ENCODE results near the gene USP2.

The USP2 gene

GRCh38 chr11:119363851-119364590 lies 17.5 kb downstream of the USP2 start:
- peaks cover 67% of the 10 kb centered on the region in 2 donors for H3K4me1 ChIP-seq (ENCODE audit: control insufficient read depth in 1 of 2, insufficient read depth in 2 of 2, low read length in 2 of 2)
- H3K36me3 ChIP-seq (ENCODE audit: control insufficient read depth in 1 of 2, insufficient read depth in 2 of 2, low read length in 2 of 2) = peaks cover 0 to 11% of the 10 kb centered on the region in 2 donors
- H3K4me3 ChIP-seq (ENCODE audit: low read depth in 1 of 2, low read length in 2 of 2) = peak overlapping the region; percentile 67
- H3K27ac ChIP-seq (ENCODE audit: low read depth, low read length) = peak overlapping the region; percentile 51
- H3K9me3 ChIP-seq (ENCODE audit: control insufficient read depth in 1 of 2, low read length in 2 of 2) = no peaks in the 10 kb centered on the region
- H3K9ac ChIP-seq (ENCODE audit: low read depth in 1 of 2, low read length in 2 of 2) = peak overlapping the region; percentile 70 to 75
- H3K27me3 ChIP-seq (ENCODE audit: control insufficient read depth in 1 of 2, insufficient read depth in 2 of 2, low read length in 2 of 2) = peaks cover 11 to 13% of the 10 kb centered on the region in 2 donors

GRCh38 chr11:119363081-119363850 lies 18.2 kb downstream of the USP2 start:
- Histone ChIP-seq H3K36me3 (ENCODE audit: control insufficient read depth in 1 of 2, insufficient read depth in 2 of 2, low read length in 2 of 2) (peaks cover 0 to 17% of the 10 kb centered on the region in 2 donors), H3K4me1 (ENCODE audit: control insufficient read depth in 1 of 2, insufficient read depth in 2 of 2, low read length in 2 of 2) (peaks cover 59 to 62% of the 10 kb centered on the region in 2 donors), H3K9ac (ENCODE audit: low read depth in 1 of 2, low read length in 2 of 2) (peak overlapping the region; percentile 70 to 75), H3K27me3 (ENCODE audit: control insufficient read depth in 1 of 2, insufficient read depth in 2 of 2, low read length in 2 of 2) (peaks cover 11 to 13% of the 10 kb centered on the region in 2 donors), H3K9me3 (ENCODE audit: control insufficient read depth in 1 of 2, low read length in 2 of 2) (no peaks in the 10 kb centered on the region), H3K4me3 (ENCODE audit: low read depth in 1 of 2, low read length in 2 of 2) (peak overlapping the region; percentile 67), H3K27ac (ENCODE audit: low read depth, low read length) (peak overlapping the region; percentile 51)

- peaks cover 54 to 56% of the 10 kb centered on the region in 2 donors for H3K4me1 ChIP-seq (ENCODE audit: control insufficient read depth in 1 of 2, insufficient read depth in 2 of 2, low read length in 2 of 2)
Observed at GRCh38 chr11:119362741-119363080, 18.8 kb downstream of the USP2 start.

GRCh38 chr11:119361941-119362725 lies 19.4 kb downstream of the USP2 start:
- peaks cover 48 to 50% of the 10 kb centered on the region in 2 donors for H3K4me1 ChIP-seq (ENCODE audit: control insufficient read depth in 1 of 2, insufficient read depth in 2 of 2, low read length in 2 of 2)
- H3K27me3 ChIP-seq (ENCODE audit: control insufficient read depth in 1 of 2, insufficient read depth in 2 of 2, low read length in 2 of 2) = peaks cover 11 to 13% of the 10 kb centered on the region in 2 donors
- H3K36me3 ChIP-seq (ENCODE audit: control insufficient read depth in 1 of 2, insufficient read depth in 2 of 2, low read length in 2 of 2) = peaks cover 0 to 21% of the 10 kb centered on the region in 2 donors
- no peak overlapping the region for H3K27ac ChIP-seq (ENCODE audit: low read depth, low read length)
- peak overlapping the region; percentile 70 to 75 for H3K9ac ChIP-seq (ENCODE audit: low read depth in 1 of 2, low read length in 2 of 2)
- no peaks in the 10 kb centered on the region for H3K9me3 ChIP-seq (ENCODE audit: control insufficient read depth in 1 of 2, low read length in 2 of 2)
- H3K4me3 ChIP-seq (ENCODE audit: low read depth in 1 of 2, low read length in 2 of 2) = peak overlapping the region; percentile 67

More at GRCh38 chr11:119362741-119363080, 18.8 kb downstream of the USP2 start:
- Histone ChIP-seq H3K27ac (ENCODE audit: low read depth, low read length) (peak overlapping the region; percentile 51), H3K9ac (ENCODE audit: low read depth in 1 of 2, low read length in 2 of 2) (peak overlapping the region; percentile 70 to 75), H3K36me3 (ENCODE audit: control insufficient read depth in 1 of 2, insufficient read depth in 2 of 2, low read length in 2 of 2) (peaks cover 0 to 21% of the 10 kb centered on the region in 2 donors), H3K4me3 (ENCODE audit: low read depth in 1 of 2, low read length in 2 of 2) (peak overlapping the region; percentile 67), H3K27me3 (ENCODE audit: control insufficient read depth in 1 of 2, insufficient read depth in 2 of 2, low read length in 2 of 2) (peaks cover 11 to 13% of the 10 kb centered on the region in 2 donors), H3K9me3 (ENCODE audit: control insufficient read depth in 1 of 2, low read length in 2 of 2) (no peaks in the 10 kb centered on the region)

- no peak overlapping the region for H3K27ac ChIP-seq (ENCODE audit: low read depth, low read length)
- peak overlapping the region; percentile 43 to 67 for H3K4me3 ChIP-seq (ENCODE audit: low read depth in 1 of 2, low read length in 2 of 2)
- H3K9ac ChIP-seq (ENCODE audit: low read depth in 1 of 2, low read length in 2 of 2) = peak overlapping the region in 1 of 2 donors; percentile 75
Observed at GRCh38 chr11:119361056-119361787, 20.3 kb downstream of the USP2 start.

GRCh38 chr11:119359365-119360214 lies 21.9 kb downstream of the USP2 start:
- no peak overlapping the region for H3K27ac ChIP-seq (ENCODE audit: low read depth, low read length)
- H3K4me3 ChIP-seq (ENCODE audit: low read depth in 1 of 2, low read length in 2 of 2) = no peak overlapping the region
- peaks cover 6% of the 10 kb centered on the region in 2 donors for H3K27me3 ChIP-seq (ENCODE audit: control insufficient read depth in 1 of 2, insufficient read depth in 2 of 2, low read length in 2 of 2)
- peaks cover 28 to 31% of the 10 kb centered on the region in 2 donors for H3K4me1 ChIP-seq (ENCODE audit: control insufficient read depth in 1 of 2, insufficient read depth in 2 of 2, low read length in 2 of 2)
- peaks cover 0 to 21% of the 10 kb centered on the region in 2 donors for H3K36me3 ChIP-seq (ENCODE audit: control insufficient read depth in 1 of 2, insufficient read depth in 2 of 2, low read length in 2 of 2)
- no peak overlapping the region for H3K9ac ChIP-seq (ENCODE audit: low read depth in 1 of 2, low read length in 2 of 2)
- H3K9me3 ChIP-seq (ENCODE audit: control insufficient read depth in 1 of 2, low read length in 2 of 2) = no peaks in the 10 kb centered on the region

More at GRCh38 chr11:119361056-119361787, 20.3 kb downstream of the USP2 start:
- no peaks in the 10 kb centered on the region for H3K9me3 ChIP-seq (ENCODE audit: control insufficient read depth in 1 of 2, low read length in 2 of 2)
- H3K27me3 ChIP-seq (ENCODE audit: control insufficient read depth in 1 of 2, insufficient read depth in 2 of 2, low read length in 2 of 2) = peaks cover 11 to 13% of the 10 kb centered on the region in 2 donors
- peaks cover 39 to 41% of the 10 kb centered on the region in 2 donors for H3K4me1 ChIP-seq (ENCODE audit: control insufficient read depth in 1 of 2, insufficient read depth in 2 of 2, low read length in 2 of 2)
- peaks cover 0 to 21% of the 10 kb centered on the region in 2 donors for H3K36me3 ChIP-seq (ENCODE audit: control insufficient read depth in 1 of 2, insufficient read depth in 2 of 2, low read length in 2 of 2)

GRCh38 chr11:119357074-119357473 lies 24.4 kb downstream of the USP2 start:
- no peaks in the 10 kb centered on the region for H3K9me3 ChIP-seq (ENCODE audit: control insufficient read depth in 1 of 2, low read length in 2 of 2)
- no peak overlapping the region for H3K27ac ChIP-seq (ENCODE audit: low read depth, low read length)

GRCh38 chr11:119356349-119357031 lies 25.0 kb downstream of the USP2 start:
- no peaks in the 10 kb centered on the region for H3K9me3 ChIP-seq (ENCODE audit: control insufficient read depth in 1 of 2, low read length in 2 of 2)
- peaks cover 0 to 21% of the 10 kb centered on the region in 2 donors for H3K36me3 ChIP-seq (ENCODE audit: control insufficient read depth in 1 of 2, insufficient read depth in 2 of 2, low read length in 2 of 2)
- peak overlapping the region; percentile 72 to 77 for H3K4me3 ChIP-seq (ENCODE audit: low read depth in 1 of 2, low read length in 2 of 2)
- peaks cover 12 to 18% of the 10 kb centered on the region in 2 donors for H3K4me1 ChIP-seq (ENCODE audit: control insufficient read depth in 1 of 2, insufficient read depth in 2 of 2, low read length in 2 of 2)
- peaks cover 0 to 3% of the 10 kb centered on the region in 2 donors for H3K27me3 ChIP-seq (ENCODE audit: control insufficient read depth in 1 of 2, insufficient read depth in 2 of 2, low read length in 2 of 2)
- no peak overlapping the region for H3K27ac ChIP-seq (ENCODE audit: low read depth, low read length)
- H3K9ac ChIP-seq (ENCODE audit: low read depth in 1 of 2, low read length in 2 of 2) = peak overlapping the region; percentile 55 to 86

More at GRCh38 chr11:119357074-119357473, 24.4 kb downstream of the USP2 start:
- peaks cover 0 to 3% of the 10 kb centered on the region in 2 donors for H3K27me3 ChIP-seq (ENCODE audit: control insufficient read depth in 1 of 2, insufficient read depth in 2 of 2, low read length in 2 of 2)
- H3K4me1 ChIP-seq (ENCODE audit: control insufficient read depth in 1 of 2, insufficient read depth in 2 of 2, low read length in 2 of 2) = peaks cover 18 to 21% of the 10 kb centered on the region in 2 donors
- H3K36me3 ChIP-seq (ENCODE audit: control insufficient read depth in 1 of 2, insufficient read depth in 2 of 2, low read length in 2 of 2) = peaks cover 0 to 21% of the 10 kb centered on the region in 2 donors
- no peak overlapping the region for H3K9ac ChIP-seq (ENCODE audit: low read depth in 1 of 2, low read length in 2 of 2)
- no peak overlapping the region for H3K4me3 ChIP-seq (ENCODE audit: low read depth in 1 of 2, low read length in 2 of 2)

Measured in duodenal mucosa (tissue), 2 donors.